ENCODE results near the gene NAPSA. TPM values are rescaled to one million over a fixed set of nuclear protein-coding genes. Genes with fewer than 3 reads are reported as not detected.
A peak's percentile ranks its signal among the peaks of the same experiment; 100 is the strongest.

The NAPSA gene
- polyA plus RNA-seq, 1 donor (not counting 4 experiments of a cell fraction or from before 2014, with no cell fraction given) = 0.94 TPM

GRCh38 chr19:50384685-50385535 is 19.5 kb upstream of the NAPSA start:
- H3K4me2 ChIP-seq (ENCODE audit: control insufficient read depth, extremely low read depth, insufficient read depth, low read depth, low read length) = peak overlapping the region; percentile 89
- H3K9ac ChIP-seq (ENCODE audit: control insufficient read depth, extremely low read depth, insufficient read depth, low read length) = peak overlapping the region; percentile 72
- peak overlapping the region; percentile 37 for H2AFZ ChIP-seq (ENCODE audit: control insufficient read depth, low read length)
- dilution Hi-C loops (cut with MboI; ENCODE audit: extremely low pct_ligation_motif_present, low sequenced_read_pairs) = no loop called here
- peaks cover 2% of the 10 kb centered on the region for H3K9me1 ChIP-seq (ENCODE audit: control insufficient read depth, extremely low read depth, insufficient read depth, low read length)
- H3K4me1 ChIP-seq (ENCODE audit: control insufficient read depth, extremely low read depth, insufficient read depth, low read length) = peaks cover 18% of the 10 kb centered on the region
- H3K36me3 ChIP-seq (ENCODE audit: control insufficient read depth in 2 of 2, extremely low read depth in 1 of 2, insufficient read depth in 2 of 2, low read length in 2 of 2) = peaks cover 11 to 14% of the 10 kb centered on the region in 2 experiments
- H3K27me3 ChIP-seq (ENCODE audit: control insufficient read depth, extremely low read depth, insufficient read depth, low read length) = no peaks in the 10 kb centered on the region
- peak overlapping the region; percentile 67 to 75 (median 70) for H3K4me3 ChIP-seq (ENCODE audit: control insufficient read depth in 2 of 3, extremely low read depth in 1 of 3, insufficient read depth in 2 of 3, low read depth in 1 of 3, low read length in 3 of 3)
- DNase-seq (ENCODE audit: low read depth, low spot score) = no peak
- no peak for FAIRE-seq
- H4K20me1 ChIP-seq (ENCODE audit: control insufficient read depth, extremely low read depth, insufficient read depth, low read length) = no peaks in the 10 kb centered on the region
- no peaks in the 10 kb centered on the region for H3K9me3 ChIP-seq (ENCODE audit: control insufficient read depth, low read depth, low read length)
- peak overlapping the region; percentile 60 for H3K27ac ChIP-seq (ENCODE audit: control insufficient read depth, insufficient read depth, low read length)
- TF ChIP-seq EZH2 (IDR thresholded peaks at IDR 0.05; ENCODE audit: low read length) = no peak
- TF ChIP-seq CTCF (optimal IDR thresholded peaks at IDR 0.05 in 1 of 3, IDR thresholded peaks at IDR 0.05 in 1 of 3, conservative IDR thresholded peaks at IDR 0.05 in 1 of 3; ENCODE audit: extremely low read depth in 1 of 3, insufficient read depth in 2 of 3, low read length in 3 of 3) = no peak
- peaks cover 37% of the 10 kb centered on the region for H3K79me2 ChIP-seq (ENCODE audit: control insufficient read depth, insufficient read depth, low read length)

- FAIRE-seq = no peak
- peak within 1 kb of the TSS; percentile 89 for H3K4me2 ChIP-seq (ENCODE audit: control insufficient read depth, extremely low read depth, insufficient read depth, low read depth, low read length)
Measured at GRCh38 chr19:50383852-50384684, 18.6 kb upstream of the NAPSA start, which contains the start of gene POLD1. TSS of gene POLD1 (plus strand) at chr19:50384347. CDS start at chr19:50398852, 14,505 bp downstream.

More at GRCh38 chr19:50383852-50384684, 18.6 kb upstream of the NAPSA start, which contains the start of gene POLD1:
- peak within 1 kb of the TSS; percentile 69 for H3K27ac ChIP-seq (ENCODE audit: control insufficient read depth, insufficient read depth, low read length)
- dilution Hi-C loops (cut with MboI; ENCODE audit: extremely low pct_ligation_motif_present, low sequenced_read_pairs) = no loop called here
- H3K9ac ChIP-seq (ENCODE audit: control insufficient read depth, extremely low read depth, insufficient read depth, low read length) = peak within 1 kb of the TSS; percentile 72
- H2AFZ ChIP-seq (ENCODE audit: control insufficient read depth, low read length) = peak within 1 kb of the TSS; percentile 81
- peaks cover 34% of the 10 kb centered on the region for H3K79me2 ChIP-seq (ENCODE audit: control insufficient read depth, insufficient read depth, low read length)
- H3K4me1 ChIP-seq (ENCODE audit: control insufficient read depth, extremely low read depth, insufficient read depth, low read length) = peaks cover 18% of the 10 kb centered on the region
- H3K9me1 ChIP-seq (ENCODE audit: control insufficient read depth, extremely low read depth, insufficient read depth, low read length) = peaks cover 2% of the 10 kb centered on the region
- peak; percentile 96 for DNase-seq (ENCODE audit: low read depth, low spot score)
- peaks cover 18 to 19% of the 10 kb centered on the region in 2 experiments for H3K36me3 ChIP-seq (ENCODE audit: control insufficient read depth in 2 of 2, extremely low read depth in 1 of 2, insufficient read depth in 2 of 2, low read length in 2 of 2)
- H3K27me3 ChIP-seq (ENCODE audit: control insufficient read depth, extremely low read depth, insufficient read depth, low read length) = no peaks in the 10 kb centered on the region
- H3K9me3 ChIP-seq (ENCODE audit: control insufficient read depth, low read depth, low read length) = no peaks in the 10 kb centered on the region
- H3K4me3 ChIP-seq (ENCODE audit: control insufficient read depth in 2 of 3, extremely low read depth in 1 of 3, insufficient read depth in 2 of 3, low read depth in 1 of 3, low read length in 3 of 3) = peak within 1 kb of the TSS; percentile 67 to 78 (median 70)
- TF ChIP-seq EZH2 (IDR thresholded peaks at IDR 0.05; ENCODE audit: low read length) = no peak
- no peak for TF ChIP-seq CTCF (optimal IDR thresholded peaks at IDR 0.05 in 1 of 3, IDR thresholded peaks at IDR 0.05 in 1 of 3, conservative IDR thresholded peaks at IDR 0.05 in 1 of 3; ENCODE audit: extremely low read depth in 1 of 3, insufficient read depth in 2 of 3, low read length in 3 of 3)
- H4K20me1 ChIP-seq (ENCODE audit: control insufficient read depth, extremely low read depth, insufficient read depth, low read length) = no peaks in the 10 kb centered on the region
